Spleen (tissue), 7 donors: Measurements from ENCODE around the gene ADAMTS17.

Experiments used
- CTCF ChIP-seq, 11 experiments: fragments of 200-600 bp in 7 of 11; fragments of 450-650 bp in 4 of 11; sonication (generic) in 4 of 11; IDR thresholded peaks in 8 of 11; conservative IDR thresholded peaks in 3 of 11; 1 replicate in 7 of 11; 2 replicates in 4 of 11; pipeline versions ENCODE4 v1.4.0 to v1.8.0; 2016 to 2021; ENCODE audit warnings: antibody characterized with exemption in 11 of 11, inconsistent platforms in 4 of 11, mild to moderate bottlenecking in 1 of 11
- POLR2A ChIP-seq, 3 donors: fragments of 450-650 bp; IDR thresholded peaks; one replicate each; pipeline ENCODE4 v1.5.1; 2017; ENCODE audit warnings: antibody characterized with exemption in 3 of 3, mild to moderate bottlenecking in 1 of 3
- donor health status: DM: no; HTN: no; CAD: no; lungs with moderate emphysema.
- donor health status: DM: no; HTN: no; CAD: no.
- donor health status: DM: no; HTN: no; CAD: no.

- TF ChIP-seq CTCF (IDR thresholded peaks at IDR 0.05 in 8 of 11, conservative IDR thresholded peaks at IDR 0.05 in 3 of 11) (no peak), POLR2A (IDR thresholded peaks at IDR 0.05) (no peak)
Observed at GRCh38 chr15:99923711-99924110, 418.1 kb downstream of the ADAMTS17 start.
